Effector CD4-positive, alpha-beta T cell (primary cell): ENCODE data around the gene NFKB1.

Source experiments
- DNase-seq: peaks from one replicate; pipeline ENCODE4 v3.0.0-alpha.2; 2020

The NFKB1 gene

GRCh38 chr4:102501447-102501696 lies 213 bp downstream of the NFKB1 start:
- DNase-seq: no peak

GRCh38 chr4:102502543-102502818 lies 1.3 kb downstream of the NFKB1 start:
- DNase-seq: no peak

DNA sequence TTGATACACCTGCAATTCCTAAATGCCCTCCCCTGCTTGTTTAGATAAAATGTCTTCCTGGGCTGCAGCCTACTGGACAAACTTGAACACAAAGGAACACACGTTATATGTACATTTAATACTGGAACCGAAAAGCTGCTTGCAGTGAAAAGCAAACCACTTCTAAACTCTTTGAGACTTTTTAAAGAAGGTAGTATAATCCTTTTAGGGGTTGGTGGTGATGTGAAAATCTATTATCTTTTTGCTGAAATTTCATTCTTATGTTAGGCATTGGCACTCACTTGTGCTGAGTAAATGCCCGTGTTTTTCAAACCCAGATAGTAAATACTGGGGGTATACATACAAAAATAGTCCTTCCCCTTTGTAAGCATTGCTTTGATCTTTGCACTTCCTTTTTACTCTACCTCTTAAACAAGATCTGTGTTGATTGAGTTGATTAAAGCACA lies 2.2 kb downstream of the NFKB1 start:
- no peak for DNase-seq

GRCh38 chr4:102503831-102504786 lies 3.0 kb downstream of the NFKB1 start:
- no peak for DNase-seq

GRCh38 chr4:102504941-102505340 lies 3.8 kb downstream of the NFKB1 start:
- DNase-seq: no peak

GRCh38 chr4:102505708-102506107 lies 4.5 kb downstream of the NFKB1 start:
- DNase-seq: no peak

DNA sequence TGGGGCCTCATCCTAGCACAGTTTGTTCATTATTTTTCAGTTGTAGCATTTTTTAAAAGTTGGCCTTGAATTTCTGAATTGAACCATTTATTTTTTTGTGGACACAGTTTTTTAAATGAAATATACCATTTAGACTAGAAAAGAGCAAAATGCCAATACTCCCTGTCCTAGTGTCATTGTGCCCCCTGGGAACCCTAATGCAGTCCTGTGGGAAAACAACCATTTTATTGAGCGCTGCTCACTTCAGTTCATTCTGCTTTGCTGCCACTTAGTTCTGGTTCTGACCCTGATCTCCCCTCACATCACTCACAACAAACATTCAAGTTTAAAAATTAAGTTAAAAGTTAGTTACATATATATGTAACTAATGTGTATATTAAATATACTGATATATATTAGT lies 5.4 kb downstream of the NFKB1 start:
- DNase-seq: no peak

DNA sequence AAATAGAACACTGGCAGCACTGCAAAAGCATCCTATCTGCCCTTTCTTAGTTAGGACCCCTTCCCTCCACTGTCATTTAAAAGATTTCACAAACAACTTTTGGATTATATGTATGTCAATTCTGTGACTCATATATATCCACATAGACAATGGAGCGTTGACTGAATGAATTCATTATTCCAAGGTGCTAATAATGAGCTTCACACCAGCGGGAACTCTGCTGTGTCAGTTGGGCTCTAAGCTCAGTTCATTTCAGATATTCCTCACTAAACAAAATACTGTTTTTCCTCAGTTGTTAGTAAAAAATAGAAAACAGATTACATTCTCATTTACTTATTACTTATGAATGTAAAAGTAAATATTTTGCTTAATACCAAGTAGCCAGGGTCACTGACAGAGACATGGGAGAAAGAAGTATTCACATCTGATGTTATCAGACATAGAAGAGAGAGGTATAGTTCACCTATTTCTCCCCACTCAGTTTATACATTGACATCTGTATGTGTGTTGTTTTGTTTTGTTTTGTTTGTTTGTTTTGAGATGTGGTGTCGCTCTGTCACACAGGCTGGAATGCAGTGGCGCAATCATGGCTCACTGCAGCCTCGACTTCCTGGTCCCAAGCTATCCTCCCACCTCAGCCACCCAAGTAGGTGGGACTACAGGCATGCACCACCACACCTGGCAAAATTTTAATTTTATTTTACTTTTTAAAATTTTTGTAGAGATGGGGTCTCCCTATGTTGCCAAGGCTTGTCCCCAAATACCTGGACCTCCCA lies 10.9 kb downstream of the NFKB1 start:
- DNase-seq: no peak

DNA sequence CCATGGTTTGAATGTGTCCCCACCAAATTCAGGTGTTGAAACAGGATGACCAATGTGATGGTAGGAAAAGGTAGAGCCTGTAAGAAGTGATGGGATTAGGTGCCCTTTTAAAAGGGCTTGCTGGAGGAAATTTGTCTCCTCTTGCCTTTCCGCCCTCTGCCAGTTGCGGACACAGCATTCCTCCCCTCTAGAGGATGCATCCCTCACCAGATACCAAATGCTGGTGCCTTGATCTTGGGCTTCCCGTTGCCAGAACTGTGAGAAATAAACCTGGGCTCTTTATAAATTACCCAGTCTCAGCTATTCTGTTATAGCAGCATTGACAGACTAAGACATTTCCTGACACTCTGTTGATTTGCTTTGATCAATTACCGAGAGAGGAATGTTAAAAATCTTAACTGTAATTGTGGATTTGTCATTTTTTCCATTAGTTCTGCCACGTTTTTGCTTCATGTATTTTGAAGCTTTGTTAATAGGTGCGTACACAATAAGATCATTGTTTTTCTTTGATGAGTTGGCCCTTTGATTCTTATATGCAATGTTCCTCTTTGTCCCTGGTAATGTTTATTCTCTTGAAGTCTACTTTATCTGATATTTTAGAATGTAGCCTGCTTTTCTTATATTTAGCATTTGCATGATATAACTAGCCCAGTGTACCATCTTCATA lies 13.3 kb downstream of the NFKB1 start:
- DNase-seq: no peak

GRCh38 chr4:102517753-102518152 lies 16.6 kb downstream of the NFKB1 start:
- DNase-seq: no peak

- DNase-seq: peak; percentile 21
These were observed 17.6 kb downstream of the NFKB1 start for GRCh38 chr4:102518703-102519131.

DNA sequence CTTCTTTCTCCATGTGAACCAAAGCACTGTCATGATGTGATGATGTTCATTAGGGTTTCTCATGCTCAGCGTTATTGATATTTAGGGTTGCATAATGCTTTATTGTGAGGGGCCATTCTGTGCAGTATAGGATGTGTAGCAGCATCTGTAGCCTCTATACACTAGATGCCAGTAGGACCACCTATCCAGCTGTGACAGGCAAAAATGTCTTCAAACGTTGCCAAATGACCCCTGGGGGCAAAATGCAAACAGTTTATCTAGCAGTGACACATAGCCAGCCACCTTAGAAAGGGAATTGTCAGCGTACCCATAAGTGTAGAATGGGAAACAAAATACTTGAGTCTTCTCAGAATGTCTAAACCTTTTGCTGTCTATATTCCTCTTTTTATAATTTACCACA lies 18.8 kb downstream of the NFKB1 start:
- DNase-seq: no peak

GRCh38 chr4:102521570-102521969 lies 20.4 kb downstream of the NFKB1 start:
- no peak for DNase-seq

DNA sequence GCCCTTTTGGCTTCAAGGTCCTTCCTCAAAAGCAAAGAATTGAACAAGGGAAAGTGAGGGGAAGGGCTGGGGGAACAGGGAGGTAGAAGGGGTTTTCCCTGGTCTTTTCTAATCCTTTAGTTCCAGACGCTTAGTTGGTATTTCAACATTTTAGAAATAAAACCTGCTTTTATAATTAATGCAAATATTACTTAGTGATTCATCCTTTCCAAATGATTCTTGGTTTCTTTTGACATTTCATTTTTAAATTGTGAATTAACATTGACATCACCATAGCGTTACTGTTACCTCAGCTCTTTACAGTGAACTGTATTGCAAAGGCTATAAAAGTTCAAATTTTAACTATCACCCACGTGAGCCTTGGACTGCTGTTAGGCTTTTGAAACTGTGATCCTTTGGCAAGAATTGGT lies 20.9 kb downstream of the NFKB1 start:
- DNase-seq: no peak

DNA sequence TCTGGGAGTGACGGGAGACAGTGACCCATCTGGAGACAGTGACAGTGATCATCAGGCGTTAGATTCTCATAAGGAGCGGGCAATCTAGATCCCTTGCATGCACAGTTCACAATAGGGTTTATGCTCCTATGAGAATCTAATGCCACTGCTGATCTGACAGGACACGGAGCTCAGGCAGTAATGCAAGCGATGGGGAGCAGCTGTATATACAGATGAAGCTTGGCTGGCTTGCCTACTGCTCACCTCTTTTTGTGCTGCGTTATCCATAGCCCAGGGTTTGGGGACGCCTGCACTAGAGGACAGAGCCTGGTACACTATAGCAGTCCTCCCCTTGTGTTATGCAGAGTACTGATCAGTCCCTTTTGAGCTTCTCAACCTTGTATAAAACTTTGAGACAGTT lies 23.5 kb downstream of the NFKB1 start:
- no peak for DNase-seq

DNA sequence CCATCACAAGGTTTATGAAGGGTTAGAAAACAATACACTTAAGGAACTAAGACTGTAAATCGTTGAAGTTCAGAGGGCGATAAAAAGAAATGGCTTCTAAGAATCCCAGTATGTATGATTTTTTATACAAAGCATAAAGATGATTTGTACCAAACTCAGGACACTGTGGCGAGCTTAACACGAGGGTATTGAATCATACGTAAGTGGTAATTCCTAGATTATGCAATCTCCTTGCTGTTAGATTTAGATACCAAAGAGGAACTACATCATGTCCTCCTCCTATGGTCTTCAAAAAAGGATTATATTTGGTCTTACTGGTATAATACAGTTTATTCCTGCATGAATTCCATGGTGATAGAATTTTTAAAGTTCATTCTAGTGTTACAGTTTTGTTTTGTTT lies 23.9 kb downstream of the NFKB1 start:
- no peak for DNase-seq

DNA sequence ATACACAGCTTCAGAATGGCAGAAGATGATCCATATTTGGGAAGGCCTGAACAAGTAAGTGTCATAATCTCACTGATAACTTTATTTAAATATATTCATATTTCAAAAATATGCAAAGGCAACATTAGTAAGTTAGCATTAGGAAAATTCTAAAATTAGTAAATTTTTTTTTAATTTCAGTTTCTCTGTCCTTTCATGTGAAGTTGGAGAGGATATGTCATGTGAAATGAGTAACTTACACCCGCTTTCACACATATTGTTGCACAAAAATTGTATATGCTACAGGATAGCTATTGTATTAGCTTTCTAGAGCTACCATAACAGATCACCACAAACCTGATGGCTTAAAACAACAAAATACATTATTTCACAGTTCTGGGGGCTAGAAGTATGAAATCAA lies 24.3 kb downstream of the NFKB1 start:
- no peak for DNase-seq

- DNase-seq: no peak
These were observed 25.4 kb downstream of the NFKB1 start for GRCh38 chr4:102526532-102526931.

DNA sequence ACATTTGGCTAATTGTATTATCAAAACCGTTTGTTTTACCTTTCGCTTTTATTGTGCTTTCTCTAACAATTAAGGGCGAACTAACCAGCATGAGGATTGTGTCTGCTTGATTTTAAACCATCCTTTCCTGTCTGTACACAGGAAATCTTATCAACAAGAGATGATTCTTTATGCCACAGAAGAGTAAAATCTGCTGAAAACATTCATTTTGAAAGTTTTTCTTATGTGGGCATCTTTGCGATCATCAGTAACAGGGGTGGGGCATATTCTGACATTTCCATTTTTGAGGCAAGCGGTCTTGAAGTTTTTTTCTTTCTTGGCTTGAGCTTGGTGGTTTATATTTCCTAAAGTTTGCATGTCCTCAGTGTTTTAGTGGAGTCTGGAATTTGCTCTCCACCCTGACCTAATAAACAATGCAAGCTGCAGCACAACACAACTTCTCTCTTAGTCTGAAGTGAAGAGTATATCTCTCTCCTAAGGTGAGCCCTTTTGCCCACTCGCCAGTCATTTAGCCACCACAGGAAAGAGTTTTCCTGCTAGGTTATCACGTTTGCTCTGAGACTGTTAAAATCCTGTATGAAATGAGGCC lies 26.6 kb downstream of the NFKB1 start:
- no peak for DNase-seq

DNA sequence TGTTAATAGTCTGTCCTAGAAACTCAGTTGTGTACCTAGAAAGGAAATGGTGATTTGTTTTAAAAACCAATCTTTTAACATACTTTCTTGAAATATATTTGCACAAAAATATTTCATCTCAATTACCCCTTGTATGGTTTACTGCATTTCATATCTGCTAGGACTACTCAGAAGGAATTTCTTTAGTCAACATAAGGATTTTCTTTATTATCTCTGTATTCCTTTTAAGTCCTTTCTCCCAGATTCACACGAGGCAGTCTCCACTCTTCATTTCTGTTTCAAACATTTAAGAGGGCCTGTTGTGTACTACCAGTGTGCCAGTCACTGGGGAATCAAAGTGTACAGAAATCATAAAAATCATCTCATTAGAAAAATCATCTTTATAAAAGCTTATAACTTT lies 28.8 kb downstream of the NFKB1 start:
- no peak for DNase-seq

GRCh38 chr4:102530986-102531385 lies 29.8 kb downstream of the NFKB1 start:
- DNase-seq: no peak

DNA sequence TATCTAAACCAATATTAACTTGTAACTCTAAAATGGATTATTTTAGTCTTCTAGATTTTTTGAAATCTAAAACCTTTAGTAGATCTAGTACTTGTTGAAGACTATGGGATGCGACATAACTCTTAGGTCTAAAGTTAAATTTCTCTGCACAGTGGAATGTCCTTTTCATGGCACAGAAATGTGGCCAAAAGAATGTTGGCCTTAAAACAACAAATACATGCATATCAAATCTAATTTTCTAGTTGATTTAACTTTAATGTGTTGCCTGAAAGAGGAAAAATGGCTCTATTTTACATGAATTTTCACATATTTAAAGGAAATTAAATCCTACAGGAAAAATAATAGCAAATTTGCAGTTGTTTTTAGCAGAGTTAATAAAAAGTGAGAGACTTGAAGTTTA lies 30.3 kb downstream of the NFKB1 start:
- DNase-seq: no peak

- DNase-seq: no peak
These were observed 32.2 kb downstream of the NFKB1 start for GRCh38 chr4:102533348-102533747.

DNA sequence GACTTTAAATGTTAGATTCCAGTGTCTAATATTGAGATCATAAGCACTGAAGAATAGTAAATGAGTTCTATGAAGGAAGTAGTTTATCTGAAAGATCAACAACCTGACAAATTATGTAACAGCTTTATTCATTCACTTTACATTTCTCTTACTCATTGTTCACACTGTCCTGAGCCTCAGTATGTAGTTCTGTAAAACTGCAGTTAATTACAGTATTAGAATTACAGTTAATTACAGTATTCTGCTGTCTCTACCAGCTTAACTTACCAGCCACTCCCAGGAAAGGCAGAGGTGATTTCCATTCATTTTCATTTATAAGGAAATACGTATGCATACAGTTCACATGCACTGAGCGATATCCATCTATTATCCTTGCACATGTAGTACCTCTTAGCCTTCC lies 32.7 kb downstream of the NFKB1 start:
- DNase-seq: no peak
